Measurements from ENCODE around the gene NQO1.

DNA sequence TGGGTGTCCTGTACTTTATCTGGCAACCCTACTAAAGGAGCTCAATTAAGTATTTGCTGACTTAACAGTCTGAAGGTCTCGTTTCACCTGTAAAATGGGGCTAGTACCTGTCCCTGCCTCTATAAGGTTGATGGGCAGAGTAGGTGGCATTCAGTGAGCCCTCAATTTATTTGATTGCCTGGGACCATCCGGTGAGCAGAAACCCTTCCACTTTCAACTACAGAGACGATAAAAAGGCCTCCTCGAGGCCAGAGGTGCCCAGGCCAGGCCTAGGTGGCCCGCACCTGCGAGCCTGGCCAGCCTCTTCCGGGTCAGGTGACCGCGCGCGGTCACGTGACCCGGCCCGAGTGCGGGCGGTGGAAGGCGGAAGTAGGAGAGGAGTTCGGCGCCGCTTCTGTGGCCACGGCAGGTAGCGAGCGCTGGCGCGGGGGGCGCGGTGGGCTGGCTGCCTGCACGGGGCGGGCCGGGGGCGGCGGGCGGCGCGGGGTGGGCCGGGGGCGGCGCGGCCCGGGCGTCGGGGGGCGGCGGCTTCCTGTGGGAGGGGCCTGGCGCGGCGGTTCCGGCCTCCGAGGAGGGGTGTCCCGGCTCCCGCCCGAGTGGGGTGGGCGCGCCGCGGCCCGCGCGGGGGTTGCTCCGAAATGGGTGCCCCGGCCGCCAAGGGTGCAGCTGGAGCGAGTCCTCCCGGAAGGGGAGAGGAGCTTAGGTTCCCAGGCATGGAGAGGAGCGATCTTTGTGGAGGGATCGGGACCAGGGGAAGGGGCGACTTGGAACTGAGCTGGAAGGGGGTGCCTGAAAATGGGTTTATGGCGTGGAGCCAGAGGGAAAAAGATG lies 35.8 kb upstream of the NQO1 start, which contains the start of gene WWP2:
- TF ChIP-seq, protein P1, sequence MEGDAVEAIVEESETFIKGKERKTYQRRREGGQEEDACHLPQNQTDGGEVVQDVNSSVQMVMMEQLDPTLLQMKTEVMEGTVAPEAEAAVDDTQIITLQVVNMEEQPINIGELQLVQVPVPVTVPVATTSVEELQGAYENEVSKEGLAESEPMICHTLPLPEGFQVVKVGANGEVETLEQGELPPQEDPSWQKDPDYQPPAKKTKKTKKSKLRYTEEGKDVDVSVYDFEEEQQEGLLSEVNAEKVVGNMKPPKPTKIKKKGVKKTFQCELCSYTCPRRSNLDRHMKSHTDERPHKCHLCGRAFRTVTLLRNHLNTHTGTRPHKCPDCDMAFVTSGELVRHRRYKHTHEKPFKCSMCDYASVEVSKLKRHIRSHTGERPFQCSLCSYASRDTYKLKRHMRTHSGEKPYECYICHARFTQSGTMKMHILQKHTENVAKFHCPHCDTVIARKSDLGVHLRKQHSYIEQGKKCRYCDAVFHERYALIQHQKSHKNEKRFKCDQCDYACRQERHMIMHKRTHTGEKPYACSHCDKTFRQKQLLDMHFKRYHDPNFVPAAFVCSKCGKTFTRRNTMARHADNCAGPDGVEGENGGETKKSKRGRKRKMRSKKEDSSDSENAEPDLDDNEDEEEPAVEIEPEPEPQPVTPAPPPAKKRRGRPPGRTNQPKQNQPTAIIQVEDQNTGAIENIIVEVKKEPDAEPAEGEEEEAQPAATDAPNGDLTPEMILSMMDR (IDR thresholded peaks at IDR 0.05; ENCODE audit: insufficient read depth, low read depth, low read length) = no peak
- no peak for TF ChIP-seq EZH2 (IDR thresholded peaks at IDR 0.05; ENCODE audit: insufficient read depth, low read length)

All from astrocyte (in vitro differentiated cells and primary cell).